SK-N-SH (cell line): Measurements from ENCODE around the gene DPP10. TPM values are rescaled to one million over a fixed set of nuclear protein-coding genes. Genes with fewer than 3 reads are reported as not detected.

Experiments used
- CTCF ChIA-PET: fragments of 300-600, 350-600 bp; formaldehyde crosslinking; extraction: SDS; loops from one replicate; lab custom pipeline; 2021; lab: Yijun Ruan, JAX
- POLR2A ChIA-PET: fragments of 350-600 bp; sonication (Branson Sonifier 250); formaldehyde crosslinking; extraction: SDS; loops from one replicate; lab custom pipeline; 2020; ENCODE audit warnings: antibody characterized with exemption, inconsistent platforms; lab: Yijun Ruan, JAX
- DNase-seq: peaks from one replicate; pipeline ENCODE4 v3.0.0; 2012
- H2AFZ ChIP-seq: fragments of 200-600 bp; sonication (generic); 2 replicates; pipeline ENCODE4 v1.8.1; 2016; ENCODE audit warnings: antibody characterized with exemption, mild to moderate bottlenecking, low read depth
- H3F3A ChIP-seq: fragments of 200-600 bp; sonication (generic); replicated peaks from 2 replicates; pipeline ENCODE3; 2016; ENCODE audit warnings: antibody characterized with exemption, mild to moderate bottlenecking; ENCODE audit not compliant: insufficient read depth
- H3K27ac ChIP-seq, 2 experiments: fragments of 200-500 bp in 1 of 2; fragments of 200-600 bp in 1 of 2; sonication (Bioruptor generic) in 1 of 2; sonication (generic), shearing (Covaris generic) in 1 of 2; 2 replicates each; pipeline versions ENCODE4 v1.5.1 to v1.6.1; 2014 to 2016; ENCODE audit warnings: low read depth in 2 of 2, inconsistent platforms in 1 of 2, low read length in 1 of 2, mild to moderate bottlenecking in 1 of 2, mixed read lengths in 1 of 2
- H3K27me3 ChIP-seq: fragments of 200-600 bp; sonication (generic), shearing (Covaris generic); 2 replicates; pipeline ENCODE4 v1.6.1; 2016; ENCODE audit warnings: mixed run types; ENCODE audit not compliant: insufficient read depth
- H3K36me3 ChIP-seq, 2 experiments: fragments of 200-500 bp in 1 of 2; fragments of 200-600 bp in 1 of 2; sonication (Bioruptor generic) in 1 of 2; sonication (generic) in 1 of 2; replicated peaks in 1 of 2; 2 replicates each; pipeline versions ENCODE3 to v1.5.1; 2014 to 2016; ENCODE audit warnings: low read length in 1 of 2, mild to moderate bottlenecking in 1 of 2; ENCODE audit not compliant: insufficient read depth in 2 of 2, control insufficient read depth in 1 of 2
- H3K4me1 ChIP-seq, 2 experiments: fragments of 200-500 bp in 1 of 2; fragments of 200-600 bp in 1 of 2; sonication (Bioruptor generic) in 1 of 2; sonication (generic), shearing (Covaris generic) in 1 of 2; 2 replicates each; pipeline versions ENCODE4 v1.5.1 to v1.6.1; 2014 to 2016; ENCODE audit warnings: low read depth in 1 of 2, low read length in 1 of 2, mixed run types in 1 of 2; ENCODE audit not compliant: insufficient read depth in 2 of 2, control insufficient read depth in 1 of 2
- H3K4me2 ChIP-seq: fragments of 200-600 bp; sonication (generic), shearing (Covaris generic); 2 replicates; pipeline ENCODE4 v1.6.1; 2017; ENCODE audit warnings: mixed run types
- H3K4me3 ChIP-seq, 2 experiments: fragments of 200-500 bp in 1 of 2; fragments of 200-600 bp in 1 of 2; sonication (Bioruptor generic) in 1 of 2; sonication (generic), shearing (Covaris generic) in 1 of 2; 2 replicates each; pipeline versions ENCODE4 v1.5.1 to v1.8.1; 2014 to 2016; ENCODE audit warnings: low read depth in 2 of 2, inconsistent platforms in 1 of 2, low read length in 1 of 2, mild to moderate bottlenecking in 1 of 2, mixed read lengths in 1 of 2, moderate library complexity in 1 of 2
- H3K79me2 ChIP-seq: fragments of 200-600 bp; sonication (generic); 2 replicates; pipeline ENCODE4 v1.8.1; 2017; ENCODE audit warnings: mild to moderate bottlenecking; ENCODE audit not compliant: insufficient read depth
- H3K9ac ChIP-seq: fragments of 200-600 bp; sonication (generic); 2 replicates; pipeline ENCODE4 v1.6.1; 2017; ENCODE audit warnings: mixed run types
- H3K9me2 ChIP-seq: fragments of 200-600 bp; sonication (generic); 2 replicates; pipeline ENCODE4 v1.6.1; 2017; ENCODE audit warnings: mixed run types
- H3K9me3 ChIP-seq: fragments of 200-600 bp; sonication (generic); 2 replicates; pipeline ENCODE4 v1.6.1; 2017; ENCODE audit warnings: mixed run types, mild to moderate bottlenecking, moderate library complexity
- H4K20me1 ChIP-seq: fragments of 200-600 bp; sonication (generic); 2 replicates; pipeline ENCODE4 v1.6.1; 2017; ENCODE audit warnings: mild to moderate bottlenecking, mixed run types; ENCODE audit not compliant: insufficient read depth
- CTCF ChIP-seq: fragments of 200-600 bp; sonication (generic); IDR thresholded peaks from 2 replicates; pipeline ENCODE4 v1.6.1; 2017; ENCODE audit warnings: antibody characterized with exemption, mild to moderate bottlenecking, moderate library complexity
- ELF1 ChIP-seq: IDR thresholded peaks from 2 replicates; pipeline ENCODE4 v1.4.0; 2012
- FOSL2 ChIP-seq: IDR thresholded peaks from 2 replicates; pipeline ENCODE4 v1.4.0; 2012; ENCODE audit warnings: low read depth, mild to moderate bottlenecking, moderate library complexity, borderline replicate concordance
- FOXJ3 ChIP-seq: sonication (generic); formaldehyde crosslinking; IDR thresholded peaks from 2 replicates; pipeline ENCODE4 v1.5.1; 2020; ENCODE audit warnings: mild to moderate bottlenecking, missing genetic modification reagents
- JUND ChIP-seq: IDR thresholded peaks from 2 replicates; pipeline ENCODE4 v1.4.0; 2012
- MAX ChIP-seq: IDR thresholded peaks from 2 replicates; pipeline ENCODE4 v1.4.0; 2012; ENCODE audit warnings: low read depth
- MEF2A ChIP-seq: IDR thresholded peaks from 2 replicates; pipeline ENCODE4 v1.4.0; 2012; ENCODE audit warnings: low read depth, borderline replicate concordance
- NFIC ChIP-seq: IDR thresholded peaks from 2 replicates; pipeline ENCODE4 v1.4.0; 2012; ENCODE audit warnings: borderline replicate concordance
- PBX3 ChIP-seq: IDR thresholded peaks from 2 replicates; pipeline ENCODE4; 2012
- RCOR1 ChIP-seq: fragments of 150-350 bp; IDR thresholded peaks from 2 replicates; pipeline ENCODE4 v1.6.1; 2017; ENCODE audit warnings: antibody characterized with exemption, low read length
- RFX5 ChIP-seq: IDR thresholded peaks from 2 replicates; pipeline ENCODE4 v1.6.1; 2012; ENCODE audit warnings: mild to moderate bottlenecking, improper control_type of control experiment, low read length
- SIN3A ChIP-seq: IDR thresholded peaks from 2 replicates; pipeline ENCODE4 v1.6.1; 2012; ENCODE audit warnings: low read depth, mild to moderate bottlenecking, low read length, moderate library complexity, borderline replicate concordance
- TEAD4 ChIP-seq: IDR thresholded peaks from 2 replicates; pipeline ENCODE4 v1.4.0; 2012; ENCODE audit warnings: mild to moderate bottlenecking, borderline replicate concordance; ENCODE audit not compliant: insufficient read depth
- WGBS: methylation state at CpG from one replicate; pipeline ENCODE4 v1.1.6; 2017; ENCODE audit warnings: low lambda C conversion rate; 5-methylcytosine and 5-hydroxymethylcytosine counted together
- polyA plus RNA-seq, 3 experiments: library from polyadenylated mRNA; depleted of rRNA; stranded (reverse); fragments of >200 nt; gene quantifications; 2 replicates each; pipeline ENCODE4 v1.2.3, GENCODE V29; 2012

Gene DPP10
- polyA plus RNA-seq, 1 of the 3 experiments (the other 2 are of a cell fraction), result not detected

GRCh38 chr2:114598329-114598728, 155.9 kb downstream of the DPP10 start:
- H2AFZ ChIP-seq, result no peak overlapping the region
- no peaks in the 10 kb centered on the region for H4K20me1 ChIP-seq
- no peak overlapping the region for H3K4me2 ChIP-seq
- H3K4me1 ChIP-seq, result no peaks in the 10 kb centered on the region
- DNase-seq, result no peak
- no peak overlapping the region for H3K9ac ChIP-seq
- H3K9me3 ChIP-seq, result no peaks in the 10 kb centered on the region
- no peaks in the 10 kb centered on the region for H3K9me2 ChIP-seq
- no peak overlapping the region for H3K4me3 ChIP-seq
- POLR2A ChIA-PET, result no interaction called here
- H3K27me3 ChIP-seq, result no peaks in the 10 kb centered on the region
- 8% methylated on average over 1 of the region's 1 CpG for WGBS
- TF ChIP-seq ELF1 (no peak), MAX (no peak), MEF2A (no peak), PBX3 (no peak), NFIC (no peak), JUND (no peak)
- CTCF ChIA-PET, result no interaction called here
- no peaks in the 10 kb centered on the region for H3K36me3 ChIP-seq
- H3F3A ChIP-seq, result no peaks in the 10 kb centered on the region
- no peaks in the 10 kb centered on the region for H3K79me2 ChIP-seq
- no peak overlapping the region for H3K27ac ChIP-seq

GRCh38 chr2:114609203-114609602, 166.8 kb downstream of the DPP10 start:
- no peak for DNase-seq
- Histone ChIP-seq H3K4me2 (no peak overlapping the region), H3K4me3 (no peak overlapping the region), H3K27ac (no peak overlapping the region), H3K9me2 (no peaks in the 10 kb centered on the region), H3K27me3 (no peaks in the 10 kb centered on the region), H3K36me3 (no peaks in the 10 kb centered on the region), H3F3A (no peaks in the 10 kb centered on the region), H3K4me1 (no peaks in the 10 kb centered on the region), H3K9me3 (no peaks in the 10 kb centered on the region), H3K9ac (no peak overlapping the region), H2AFZ (no peak overlapping the region), H4K20me1 (no peaks in the 10 kb centered on the region), H3K79me2 (no peaks in the 10 kb centered on the region)
- TF ChIP-seq SIN3A (no peak), MAX (no peak), RFX5 (no peak), FOSL2 (no peak), RCOR1 (no peak), FOXJ3 (CRISPR knock-in tag) (no peak), TEAD4 (no peak), CTCF (no peak)
- WGBS, result 8% methylated on average over 4 of the region's 4 CpGs
- CTCF ChIA-PET, result no interaction called here
- POLR2A ChIA-PET, result no interaction called here
